ENCODE results near the gene SMARCD3.
A peak's percentile ranks its signal among the peaks of the same experiment; 100 is the strongest.

Gene SMARCD3

GRCh38 chr7:151237244-151238189, 11.0 kb downstream of the SMARCD3 start:
- no peak for DNase-seq (ENCODE audit: low read depth in 2 of 2)

GRCh38 chr7:151236406-151236805, 12.1 kb downstream of the SMARCD3 start:
- DNase-seq (ENCODE audit: low read depth in 2 of 2), result no peak

GRCh38 chr7:151235091-151235787, 13.3 kb downstream of the SMARCD3 start:
- DNase-seq (ENCODE audit: low read depth in 2 of 2), result no peak

GRCh38 chr7:151233804-151234203, 14.7 kb downstream of the SMARCD3 start:
- DNase-seq (ENCODE audit: low read depth in 2 of 2), result no peak

GRCh38 chr7:151232917-151233701, 15.4 kb downstream of the SMARCD3 start:
- peak; percentile 28 to 37 for DNase-seq (ENCODE audit: low read depth in 2 of 2)

GRCh38 chr7:151232091-151232916, 16.2 kb downstream of the SMARCD3 start, which contains the start of gene CHPF2:
TSS of gene CHPF2 (plus strand) at chr7:151232483. CDS start at chr7:151234012, 1,529 bp downstream.
- DNase-seq (ENCODE audit: low read depth in 2 of 2), result peak; percentile 58 to 62

GRCh38 chr7:151231080-151231479, 17.4 kb downstream of the SMARCD3 start:
- DNase-seq (ENCODE audit: low read depth in 2 of 2), result no peak

GRCh38 chr7:151229249-151229648, 19.2 kb downstream of the SMARCD3 start:
- no peak for DNase-seq (ENCODE audit: low read depth in 2 of 2)

- DNase-seq (ENCODE audit: low read depth in 2 of 2), result no peak
These were observed 20.2 kb downstream of the SMARCD3 start for GRCh38 chr7:151228024-151228866.

GRCh38 chr7:151226875-151227782, 21.4 kb downstream of the SMARCD3 start, which contains the start of gene ABCF2:
TSS of gene ABCF2 (minus strand) at chr7:151227205. CDS start at chr7:151226458, 747 bp downstream.
- peak; percentile 98 for DNase-seq (ENCODE audit: low read depth in 2 of 2)

- DNase-seq (ENCODE audit: low read depth in 2 of 2), result no peak
These were observed 22.0 kb downstream of the SMARCD3 start for GRCh38 chr7:151226560-151226874.

GRCh38 chr7:151225948-151226510, 22.5 kb downstream of the SMARCD3 start:
- DNase-seq (ENCODE audit: low read depth in 2 of 2), result no peak

GRCh38 chr7:151223728-151224127, 24.8 kb downstream of the SMARCD3 start:
- no peak for DNase-seq (ENCODE audit: low read depth in 2 of 2)

- DNase-seq (ENCODE audit: low read depth in 2 of 2), result no peak
These were observed 30.3 kb downstream of the SMARCD3 start for GRCh38 chr7:151218170-151218569.

- DNase-seq (ENCODE audit: low read depth in 2 of 2), result no peak
These were observed 33.1 kb downstream of the SMARCD3 start for GRCh38 chr7:151215396-151215795.

GRCh38 chr7:151213826-151214225, 34.7 kb downstream of the SMARCD3 start:
- no peak for DNase-seq (ENCODE audit: low read depth in 2 of 2)

- DNase-seq (ENCODE audit: low read depth in 2 of 2), result no peak
These were observed 35.9 kb downstream of the SMARCD3 start for GRCh38 chr7:151212626-151213025.

- DNase-seq (ENCODE audit: low read depth in 2 of 2), result no peak
These were observed 37.2 kb downstream of the SMARCD3 start for GRCh38 chr7:151211155-151211772.
